K562 (cell line): ENCODE measurements around the gene LMAN2. TPM values are rescaled to one million over a fixed set of nuclear protein-coding genes. Genes with fewer than 3 reads are reported as not detected.

Source experiments
- CHD7 ChIP-seq: fragments of 200-600 bp; sonication (generic); IDR thresholded peaks from one replicate; pipeline ENCODE4 v1.6.1; 2012; ENCODE audit warnings: mild to moderate bottlenecking, low read depth, low read length, inconsistent platforms
- LARP7 ChIP-seq: fragments of 450-650 bp; IDR thresholded peaks from 2 replicates; pipeline ENCODE4 v1.6.1; 2016
- MAFK ChIP-seq: IDR thresholded peaks from 2 replicates; pipeline ENCODE4 v1.6.1; 2011; ENCODE audit warnings: low read length, improper control_type of control experiment
- OTX1 ChIP-seq: fragments of 450-650 bp; formaldehyde crosslinking; IDR thresholded peaks from 2 replicates; pipeline ENCODE4 v1.4.0; 2022; ENCODE audit warnings: mild to moderate bottlenecking
- PHF8 ChIP-seq: fragments of 200-600 bp; sonication (generic); IDR thresholded peaks from 2 replicates; pipeline ENCODE4 v1.6.1; 2012; ENCODE audit warnings: mixed run types, mild to moderate bottlenecking, inconsistent platforms, low read length, moderate library complexity, borderline replicate concordance
- U2AF2 ChIP-seq: fragments of 200-400 bp; formaldehyde crosslinking; optimal IDR thresholded peaks from 2 replicates; pipeline ENCODE3; 2017; ENCODE audit warnings: low read depth, mild to moderate bottlenecking, low read length
- VEZF1 ChIP-seq: fragments of 200-800 bp; sonication (Bioruptor generic); IDR thresholded peaks from 2 replicates; pipeline ENCODE4 v1.6.1; 2017; ENCODE audit warnings: missing genetic modification characterization, missing compliant biosample characterization
- ZNF395 ChIP-seq: fragments of 200-800 bp; sonication (Bioruptor generic); IDR thresholded peaks from 2 replicates; pipeline ENCODE4 v1.6.1; 2017; ENCODE audit warnings: missing genetic modification characterization, missing compliant biosample characterization
- ZNF512 ChIP-seq: IDR thresholded peaks from 2 replicates; pipeline ENCODE4 v1.6.1; 2016; ENCODE audit warnings: missing genetic modification characterization, missing compliant biosample characterization
- ZNF830 ChIP-seq: fragments of 250-450 bp; sonication (Bioruptor Pico); IDR thresholded peaks from 2 replicates; pipeline ENCODE4 v1.5.0; 2021; ENCODE audit warnings: mild to moderate bottlenecking
- polyA plus RNA-seq, 8 experiments: library from polyadenylated mRNA; depleted of rRNA in 4 of 8; stranded (reverse) in 5 of 8; unstranded in 3 of 8; fragments of >200 nt; fragmentation: Nextera tagmentation in 2 of 8; fragmentation: Illumina TruSeq in 1 of 8; extraction: Ambion mirVana in 2 of 8; extraction: Trizol in 1 of 8; gene quantifications; 2 replicates each; pipeline versions ENCODE4 v1.2.1 to v1.2.3, GENCODE V29; 2011 to 2014; ENCODE audit warnings: inconsistent platforms in 1 of 8, missing spikeins in 1 of 8
- total RNA-seq, 7 experiments: library from RNA; depleted of rRNA in 6 of 7; stranded (reverse); fragments of >200 nt in 6 of 7; fragmentation: Illumina TruSeq in 2 of 7; extraction: Trizol in 2 of 7; gene quantifications; 2 replicates each; pipeline versions ENCODE4 v1.2.1 to v1.2.3, GENCODE V29; 2011 to 2021; ENCODE audit warnings: low replicate concordance in 1 of 7

The LMAN2 gene
- total and polyA plus RNA-seq, 9 of the 15 experiments (the other 6 are each of a cell fraction or from before 2014, with no cell fraction given): 2.7 to 254 (median 136) TPM

GRCh38 chr5:177378884-177379883 is 27.7 kb upstream of the LMAN2 start (continued):
- TF ChIP-seq CHD7 (no peak), ZNF395 (CRISPR knock-in tag) (peak; percentile 95), ZNF830 (peak; percentile 62; the same call in 1 of the 2 replicates), OTX1 (CRISPR knock-in tag) (peak; percentile 8; the same call in 1 of the 2 replicates), ZNF512 (tag) (peak; percentile 100), MAFK (peak; percentile 93), LARP7 (peak; percentile 88), VEZF1 (CRISPR knock-in tag) (peak; percentile 14; the same call in 1 of the 2 replicates), PHF8 (peak; percentile 54; the same call in 1 of the 2 replicates), U2AF2 (no peak)
